GM23338 (cell line): ENCODE data around the gene UNC13C.

Experiments
- CREB1 ChIP-seq: fragments of 250-450 bp; sonication (Bioruptor Pico); IDR thresholded peaks from 2 replicates; pipeline ENCODE4 v1.5.0; 2020; ENCODE audit warnings: low read depth, mild to moderate bottlenecking, moderate library complexity
- EZH2 ChIP-seq: fragments of 200-600 bp; sonication (generic); IDR thresholded peaks from one replicate; pipeline ENCODE4 v1.8.0; 2017; ENCODE audit warnings: antibody characterized with exemption, mild to moderate bottlenecking, low read depth; ENCODE audit not compliant: unreplicated experiment
- EZH2phosphoT487 ChIP-seq: fragments of 200-600 bp; sonication (generic); IDR thresholded peaks from one replicate; pipeline ENCODE4 v1.8.1; 2018; ENCODE audit warnings: antibody characterized with exemption; ENCODE audit not compliant: unreplicated experiment
- JUNB ChIP-seq: IDR thresholded peaks from one replicate; pipeline ENCODE4 v1.6.1; 2016; ENCODE audit warnings: antibody characterized with exemption; ENCODE audit not compliant: unreplicated experiment
- NANOG ChIP-seq: IDR thresholded peaks from 2 replicates; pipeline ENCODE4 v1.6.1; 2016; ENCODE audit warnings: antibody characterized with exemption, borderline replicate concordance
- POLR2AphosphoS5 ChIP-seq: IDR thresholded peaks from 2 replicates; pipeline ENCODE4 v1.6.1; 2016; ENCODE audit warnings: antibody characterized with exemption, low read depth
- ZNF114 ChIP-seq: fragments of 250-450 bp; sonication (Bioruptor Pico); IDR thresholded peaks from 2 replicates; pipeline ENCODE4 v1.5.0; 2020; ENCODE audit warnings: mild to moderate bottlenecking, moderate library complexity
- ZNF331 ChIP-seq: fragments of 250-450 bp; sonication (Bioruptor Pico); IDR thresholded peaks from 2 replicates; pipeline ENCODE4 v1.5.0; 2020; ENCODE audit warnings: low read depth, mild to moderate bottlenecking, moderate library complexity
- TF ChIP-seq, protein P1 (sequence below), 2 experiments: fragments of 200-600 bp in 1 of 2; sonication (generic) in 1 of 2; conservative IDR thresholded peaks; 2 replicates each; pipeline versions ENCODE4 v1.5.1 to v1.6.1; 2016 to 2017; ENCODE audit warnings: antibody characterized with exemption in 2 of 2, low read depth in 2 of 2, mild to moderate bottlenecking in 2 of 2, moderate library complexity in 1 of 2
- TF ChIP-seq, protein P2 (sequence below): IDR thresholded peaks from one replicate; pipeline ENCODE4 v1.6.1; 2018; ENCODE audit warnings: antibody characterized with exemption; ENCODE audit not compliant: unreplicated experiment
- TF ChIP-seq, protein P3 (sequence below): fragments of 250-450 bp; sonication (Bioruptor Pico); IDR thresholded peaks from 2 replicates; pipeline ENCODE4 v1.5.0; 2020; ENCODE audit warnings: mild to moderate bottlenecking, moderate library complexity
- TF ChIP-seq, protein P4 (sequence below): IDR thresholded peaks from 2 replicates; pipeline ENCODE4 v1.6.1; 2016; ENCODE audit warnings: antibody characterized with exemption

DNA sequence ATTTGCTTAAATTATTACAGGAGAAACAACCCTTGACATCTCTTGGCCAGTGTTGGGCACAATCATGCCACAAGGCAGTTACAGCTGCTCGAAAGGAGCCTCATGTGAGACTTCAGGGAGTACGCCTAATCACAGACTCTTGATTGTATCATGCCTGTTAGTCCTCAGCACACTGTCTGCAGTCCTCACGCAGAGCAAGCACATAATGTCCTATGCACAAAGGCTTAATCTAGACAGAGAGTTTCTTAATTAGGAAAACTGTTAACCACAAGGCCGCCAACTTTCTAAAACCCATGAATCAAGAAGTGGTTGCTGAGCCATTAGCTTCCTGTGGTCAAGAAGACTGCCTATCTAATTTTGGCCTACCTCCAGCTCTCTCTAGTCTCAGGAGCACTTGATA, 172.0 kb downstream of the UNC13C start:
- TF ChIP-seq EZH2phosphoT487 (no peak), EZH2 (no peak), POLR2AphosphoS5 (no peak), ZNF331 (CRISPR knock-in tag) (no peak), JUNB (no peak), ZNF114 (CRISPR knock-in tag) (no peak), CREB1 (CRISPR knock-in tag) (no peak), NANOG (no peak)
- TF ChIP-seq, protein P1, sequence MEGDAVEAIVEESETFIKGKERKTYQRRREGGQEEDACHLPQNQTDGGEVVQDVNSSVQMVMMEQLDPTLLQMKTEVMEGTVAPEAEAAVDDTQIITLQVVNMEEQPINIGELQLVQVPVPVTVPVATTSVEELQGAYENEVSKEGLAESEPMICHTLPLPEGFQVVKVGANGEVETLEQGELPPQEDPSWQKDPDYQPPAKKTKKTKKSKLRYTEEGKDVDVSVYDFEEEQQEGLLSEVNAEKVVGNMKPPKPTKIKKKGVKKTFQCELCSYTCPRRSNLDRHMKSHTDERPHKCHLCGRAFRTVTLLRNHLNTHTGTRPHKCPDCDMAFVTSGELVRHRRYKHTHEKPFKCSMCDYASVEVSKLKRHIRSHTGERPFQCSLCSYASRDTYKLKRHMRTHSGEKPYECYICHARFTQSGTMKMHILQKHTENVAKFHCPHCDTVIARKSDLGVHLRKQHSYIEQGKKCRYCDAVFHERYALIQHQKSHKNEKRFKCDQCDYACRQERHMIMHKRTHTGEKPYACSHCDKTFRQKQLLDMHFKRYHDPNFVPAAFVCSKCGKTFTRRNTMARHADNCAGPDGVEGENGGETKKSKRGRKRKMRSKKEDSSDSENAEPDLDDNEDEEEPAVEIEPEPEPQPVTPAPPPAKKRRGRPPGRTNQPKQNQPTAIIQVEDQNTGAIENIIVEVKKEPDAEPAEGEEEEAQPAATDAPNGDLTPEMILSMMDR (conservative IDR thresholded peaks at IDR 0.05; ENCODE audit: low read depth in 2 of 2), result no peak
- TF ChIP-seq, protein P2, sequence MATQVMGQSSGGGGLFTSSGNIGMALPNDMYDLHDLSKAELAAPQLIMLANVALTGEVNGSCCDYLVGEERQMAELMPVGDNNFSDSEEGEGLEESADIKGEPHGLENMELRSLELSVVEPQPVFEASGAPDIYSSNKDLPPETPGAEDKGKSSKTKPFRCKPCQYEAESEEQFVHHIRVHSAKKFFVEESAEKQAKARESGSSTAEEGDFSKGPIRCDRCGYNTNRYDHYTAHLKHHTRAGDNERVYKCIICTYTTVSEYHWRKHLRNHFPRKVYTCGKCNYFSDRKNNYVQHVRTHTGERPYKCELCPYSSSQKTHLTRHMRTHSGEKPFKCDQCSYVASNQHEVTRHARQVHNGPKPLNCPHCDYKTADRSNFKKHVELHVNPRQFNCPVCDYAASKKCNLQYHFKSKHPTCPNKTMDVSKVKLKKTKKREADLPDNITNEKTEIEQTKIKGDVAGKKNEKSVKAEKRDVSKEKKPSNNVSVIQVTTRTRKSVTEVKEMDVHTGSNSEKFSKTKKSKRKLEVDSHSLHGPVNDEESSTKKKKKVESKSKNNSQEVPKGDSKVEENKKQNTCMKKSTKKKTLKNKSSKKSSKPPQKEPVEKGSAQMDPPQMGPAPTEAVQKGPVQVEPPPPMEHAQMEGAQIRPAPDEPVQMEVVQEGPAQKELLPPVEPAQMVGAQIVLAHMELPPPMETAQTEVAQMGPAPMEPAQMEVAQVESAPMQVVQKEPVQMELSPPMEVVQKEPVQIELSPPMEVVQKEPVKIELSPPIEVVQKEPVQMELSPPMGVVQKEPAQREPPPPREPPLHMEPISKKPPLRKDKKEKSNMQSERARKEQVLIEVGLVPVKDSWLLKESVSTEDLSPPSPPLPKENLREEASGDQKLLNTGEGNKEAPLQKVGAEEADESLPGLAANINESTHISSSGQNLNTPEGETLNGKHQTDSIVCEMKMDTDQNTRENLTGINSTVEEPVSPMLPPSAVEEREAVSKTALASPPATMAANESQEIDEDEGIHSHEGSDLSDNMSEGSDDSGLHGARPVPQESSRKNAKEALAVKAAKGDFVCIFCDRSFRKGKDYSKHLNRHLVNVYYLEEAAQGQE, result no peak
- TF ChIP-seq, protein P3, sequence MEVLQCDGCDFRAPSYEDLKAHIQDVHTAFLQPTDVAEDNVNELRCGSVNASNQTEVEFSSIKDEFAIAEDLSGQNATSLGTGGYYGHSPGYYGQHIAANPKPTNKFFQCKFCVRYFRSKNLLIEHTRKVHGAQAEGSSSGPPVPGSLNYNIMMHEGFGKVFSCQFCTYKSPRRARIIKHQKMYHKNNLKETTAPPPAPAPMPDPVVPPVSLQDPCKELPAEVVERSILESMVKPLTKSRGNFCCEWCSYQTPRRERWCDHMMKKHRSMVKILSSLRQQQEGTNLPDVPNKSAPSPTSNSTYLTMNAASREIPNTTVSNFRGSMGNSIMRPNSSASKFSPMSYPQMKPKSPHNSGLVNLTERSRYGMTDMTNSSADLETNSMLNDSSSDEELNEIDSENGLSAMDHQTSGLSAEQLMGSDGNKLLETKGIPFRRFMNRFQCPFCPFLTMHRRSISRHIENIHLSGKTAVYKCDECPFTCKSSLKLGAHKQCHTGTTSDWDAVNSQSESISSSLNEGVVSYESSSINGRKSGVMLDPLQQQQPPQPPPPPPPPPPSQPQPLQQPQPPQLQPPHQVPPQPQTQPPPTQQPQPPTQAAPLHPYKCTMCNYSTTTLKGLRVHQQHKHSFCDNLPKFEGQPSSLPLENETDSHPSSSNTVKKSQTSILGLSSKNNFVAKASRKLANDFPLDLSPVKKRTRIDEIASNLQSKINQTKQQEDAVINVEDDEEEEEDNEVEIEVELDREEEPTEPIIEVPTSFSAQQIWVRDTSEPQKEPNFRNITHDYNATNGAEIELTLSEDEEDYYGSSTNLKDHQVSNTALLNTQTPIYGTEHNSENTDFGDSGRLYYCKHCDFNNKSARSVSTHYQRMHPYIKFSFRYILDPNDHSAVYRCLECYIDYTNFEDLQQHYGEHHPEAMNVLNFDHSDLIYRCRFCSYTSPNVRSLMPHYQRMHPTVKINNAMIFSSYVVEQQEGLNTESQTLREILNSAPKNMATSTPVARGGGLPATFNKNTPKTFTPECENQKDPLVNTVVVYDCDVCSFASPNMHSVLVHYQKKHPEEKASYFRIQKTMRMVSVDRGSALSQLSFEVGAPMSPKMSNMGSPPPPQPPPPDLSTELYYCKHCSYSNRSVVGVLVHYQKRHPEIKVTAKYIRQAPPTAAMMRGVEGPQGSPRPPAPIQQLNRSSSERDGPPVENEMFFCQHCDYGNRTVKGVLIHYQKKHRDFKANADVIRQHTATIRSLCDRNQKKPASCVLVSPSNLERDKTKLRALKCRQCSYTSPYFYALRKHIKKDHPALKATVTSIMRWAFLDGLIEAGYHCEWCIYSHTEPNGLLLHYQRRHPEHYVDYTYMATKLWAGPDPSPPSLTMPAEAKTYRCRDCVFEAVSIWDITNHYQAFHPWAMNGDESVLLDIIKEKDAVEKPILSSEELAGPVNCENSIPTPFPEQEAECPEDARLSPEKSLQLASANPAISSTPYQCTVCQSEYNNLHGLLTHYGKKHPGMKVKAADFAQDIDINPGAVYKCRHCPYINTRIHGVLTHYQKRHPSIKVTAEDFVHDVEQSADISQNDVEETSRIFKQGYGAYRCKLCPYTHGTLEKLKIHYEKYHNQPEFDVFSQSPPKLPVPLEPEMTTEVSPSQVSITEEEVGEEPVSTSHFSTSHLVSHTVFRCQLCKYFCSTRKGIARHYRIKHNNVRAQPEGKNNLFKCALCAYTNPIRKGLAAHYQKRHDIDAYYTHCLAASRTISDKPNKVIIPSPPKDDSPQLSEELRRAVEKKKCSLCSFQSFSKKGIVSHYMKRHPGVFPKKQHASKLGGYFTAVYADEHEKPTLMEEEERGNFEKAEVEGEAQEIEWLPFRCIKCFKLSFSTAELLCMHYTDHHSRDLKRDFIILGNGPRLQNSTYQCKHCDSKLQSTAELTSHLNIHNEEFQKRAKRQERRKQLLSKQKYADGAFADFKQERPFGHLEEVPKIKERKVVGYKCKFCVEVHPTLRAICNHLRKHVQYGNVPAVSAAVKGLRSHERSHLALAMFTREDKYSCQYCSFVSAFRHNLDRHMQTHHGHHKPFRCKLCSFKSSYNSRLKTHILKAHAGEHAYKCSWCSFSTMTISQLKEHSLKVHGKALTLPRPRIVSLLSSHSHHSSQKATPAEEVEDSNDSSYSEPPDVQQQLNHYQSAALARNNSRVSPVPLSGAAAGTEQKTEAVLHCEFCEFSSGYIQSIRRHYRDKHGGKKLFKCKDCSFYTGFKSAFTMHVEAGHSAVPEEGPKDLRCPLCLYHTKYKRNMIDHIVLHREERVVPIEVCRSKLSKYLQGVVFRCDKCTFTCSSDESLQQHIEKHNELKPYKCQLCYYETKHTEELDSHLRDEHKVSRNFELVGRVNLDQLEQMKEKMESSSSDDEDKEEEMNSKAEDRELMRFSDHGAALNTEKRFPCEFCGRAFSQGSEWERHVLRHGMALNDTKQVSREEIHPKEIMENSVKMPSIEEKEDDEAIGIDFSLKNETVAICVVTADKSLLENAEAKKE (CRISPR knock-in tag), result no peak
- TF ChIP-seq, protein P4, sequence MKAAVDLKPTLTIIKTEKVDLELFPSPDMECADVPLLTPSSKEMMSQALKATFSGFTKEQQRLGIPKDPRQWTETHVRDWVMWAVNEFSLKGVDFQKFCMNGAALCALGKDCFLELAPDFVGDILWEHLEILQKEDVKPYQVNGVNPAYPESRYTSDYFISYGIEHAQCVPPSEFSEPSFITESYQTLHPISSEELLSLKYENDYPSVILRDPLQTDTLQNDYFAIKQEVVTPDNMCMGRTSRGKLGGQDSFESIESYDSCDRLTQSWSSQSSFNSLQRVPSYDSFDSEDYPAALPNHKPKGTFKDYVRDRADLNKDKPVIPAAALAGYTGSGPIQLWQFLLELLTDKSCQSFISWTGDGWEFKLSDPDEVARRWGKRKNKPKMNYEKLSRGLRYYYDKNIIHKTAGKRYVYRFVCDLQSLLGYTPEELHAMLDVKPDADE, result no peak
